ENCODE measurements around the gene KLF12. TPM values are rescaled to one million over a fixed set of nuclear protein-coding genes. Genes with fewer than 3 reads are reported as not detected.

The KLF12 gene
- total and polyA plus RNA-seq, 9 of the 15 experiments (the other 6 are each of a cell fraction or from before 2014, with no cell fraction given) = under 0.01 to 0.07 (median 0.05) TPM; not detected in 3

DNA sequence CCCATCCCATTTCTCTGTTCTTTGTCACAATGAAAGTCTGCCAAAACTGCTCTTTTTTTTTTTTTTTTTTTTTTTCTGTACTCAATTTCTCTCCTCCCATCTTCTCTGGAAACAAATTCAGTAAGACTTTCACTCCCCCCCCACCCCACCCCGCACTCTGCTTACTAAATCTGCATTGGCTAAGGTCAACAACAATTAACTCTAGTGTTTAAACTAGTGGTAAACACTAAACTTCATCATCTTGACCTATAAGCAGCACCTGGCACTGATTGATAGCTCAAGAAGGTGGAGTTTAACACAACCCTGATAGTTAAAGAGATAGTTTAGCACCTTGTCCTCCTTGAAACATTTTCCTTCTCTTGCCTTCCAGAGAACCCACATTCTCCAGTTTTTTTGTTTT is 14.1 kb upstream of the KLF12 start (continued):
- TF ChIP-seq, protein P1, sequence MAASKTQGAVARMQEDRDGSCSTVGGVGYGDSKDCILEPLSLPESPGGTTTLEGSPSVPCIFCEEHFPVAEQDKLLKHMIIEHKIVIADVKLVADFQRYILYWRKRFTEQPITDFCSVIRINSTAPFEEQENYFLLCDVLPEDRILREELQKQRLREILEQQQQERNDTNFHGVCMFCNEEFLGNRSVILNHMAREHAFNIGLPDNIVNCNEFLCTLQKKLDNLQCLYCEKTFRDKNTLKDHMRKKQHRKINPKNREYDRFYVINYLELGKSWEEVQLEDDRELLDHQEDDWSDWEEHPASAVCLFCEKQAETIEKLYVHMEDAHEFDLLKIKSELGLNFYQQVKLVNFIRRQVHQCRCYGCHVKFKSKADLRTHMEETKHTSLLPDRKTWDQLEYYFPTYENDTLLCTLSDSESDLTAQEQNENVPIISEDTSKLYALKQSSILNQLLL (CRISPR knock-in tag; IDR thresholded peaks at IDR 0.05; ENCODE audit: borderline replicate concordance) = no peak
- TF ChIP-seq, protein P2, sequence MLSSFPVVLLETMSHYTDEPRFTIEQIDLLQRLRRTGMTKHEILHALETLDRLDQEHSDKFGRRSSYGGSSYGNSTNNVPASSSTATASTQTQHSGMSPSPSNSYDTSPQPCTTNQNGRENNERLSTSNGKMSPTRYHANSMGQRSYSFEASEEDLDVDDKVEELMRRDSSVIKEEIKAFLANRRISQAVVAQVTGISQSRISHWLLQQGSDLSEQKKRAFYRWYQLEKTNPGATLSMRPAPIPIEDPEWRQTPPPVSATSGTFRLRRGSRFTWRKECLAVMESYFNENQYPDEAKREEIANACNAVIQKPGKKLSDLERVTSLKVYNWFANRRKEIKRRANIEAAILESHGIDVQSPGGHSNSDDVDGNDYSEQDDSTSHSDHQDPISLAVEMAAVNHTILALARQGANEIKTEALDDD (IDR thresholded peaks at IDR 0.05) = no peak
- TF ChIP-seq, protein P3, sequence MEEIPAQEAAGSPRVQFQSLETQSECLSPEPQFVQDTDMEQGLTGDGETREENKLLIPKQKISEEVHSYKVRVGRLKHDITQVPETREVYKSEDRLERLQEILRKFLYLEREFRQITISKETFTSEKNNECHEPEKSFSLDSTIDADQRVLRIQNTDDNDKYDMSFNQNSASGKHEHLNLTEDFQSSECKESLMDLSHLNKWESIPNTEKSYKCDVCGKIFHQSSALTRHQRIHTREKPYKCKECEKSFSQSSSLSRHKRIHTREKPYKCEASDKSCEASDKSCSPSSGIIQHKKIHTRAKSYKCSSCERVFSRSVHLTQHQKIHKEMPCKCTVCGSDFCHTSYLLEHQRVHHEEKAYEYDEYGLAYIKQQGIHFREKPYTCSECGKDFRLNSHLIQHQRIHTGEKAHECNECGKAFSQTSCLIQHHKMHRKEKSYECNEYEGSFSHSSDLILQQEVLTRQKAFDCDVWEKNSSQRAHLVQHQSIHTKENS (CRISPR knock-in tag; IDR thresholded peaks at IDR 0.05) = no peak

DNA sequence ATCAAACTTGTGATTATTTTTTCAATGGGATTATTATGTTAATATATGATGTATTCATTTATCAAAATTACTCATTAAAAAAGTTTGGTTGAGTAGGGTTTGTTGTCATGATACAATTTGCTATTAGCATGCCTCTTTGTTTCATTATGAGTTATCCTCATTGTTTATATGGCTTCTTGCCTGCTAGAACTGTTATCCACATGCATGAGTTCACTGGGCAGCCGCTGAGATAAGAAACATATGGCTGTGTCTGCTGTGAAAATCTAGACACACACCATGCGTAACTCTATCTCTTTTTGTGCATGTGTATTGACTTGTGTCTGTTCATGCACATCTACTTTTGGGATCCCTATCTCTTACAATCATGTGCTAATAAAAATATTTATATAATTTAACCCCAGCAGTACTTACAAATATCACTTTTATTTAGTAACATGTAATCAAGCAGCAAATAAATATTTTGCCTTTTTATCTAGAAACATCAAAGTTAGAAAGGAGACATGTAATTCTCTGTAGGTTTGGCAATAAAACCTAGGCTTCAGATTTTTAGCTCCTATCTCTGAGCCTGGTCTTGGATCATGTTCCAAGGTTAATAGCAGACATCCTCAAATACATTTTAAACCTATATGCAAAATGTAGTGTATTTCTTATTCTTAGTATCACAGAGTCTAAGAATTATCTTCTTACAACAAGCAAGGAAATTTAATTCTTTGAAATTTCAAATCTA is 11.2 kb upstream of the KLF12 start:
- Histone ChIP-seq H3K36me3 (ENCODE audit: control insufficient read depth, insufficient read depth, low read length) (no peaks in the 10 kb centered on the region), H3K27ac (ENCODE audit: extremely low read depth, low read depth, low read length) (no peak overlapping the region), H3K9me3 (replicated peaks; ENCODE audit: control insufficient read depth, insufficient read depth, low read depth, low read length) (no peaks in the 10 kb centered on the region), H3K27me3 (ENCODE audit: control insufficient read depth in 2 of 2, insufficient read depth in 2 of 2, low read length in 2 of 2) (no peaks in the 10 kb centered on the region), H2AFZ (ENCODE audit: low read depth, low read length) (no peak overlapping the region), H4K20me1 (replicated peaks; ENCODE audit: control insufficient read depth, insufficient read depth, low read length) (no peaks in the 10 kb centered on the region), H3K4me2 (ENCODE audit: insufficient read depth, low read length) (no peak overlapping the region), H3K4me3 (no peak overlapping the region), H3K79me2 (ENCODE audit: control insufficient read depth, insufficient read depth, low read length) (no peaks in the 10 kb centered on the region), H3K4me1 (replicated peaks in 1 of 2; ENCODE audit: control insufficient read depth in 2 of 2, insufficient read depth in 2 of 2, low read length in 2 of 2) (no peaks in the 10 kb centered on the region), H3K9ac (ENCODE audit: insufficient read depth in 1 of 2, low read depth in 2 of 2, low read length in 2 of 2) (no peak overlapping the region), H3K9me1 (ENCODE audit: control insufficient read depth, insufficient read depth, low read length) (no peaks in the 10 kb centered on the region)
- FAIRE-seq (no peak), DNase-seq (ENCODE audit: extremely low read depth in 1 of 4, low spot score in 3 of 4) (no peak), ATAC-seq (no peak)
- in situ Hi-C loops (cut with MboI) = no loop called here
- intact Hi-C loops (cut with micrococcal nuclease) = no loop called here
- BruUV-seq (replicated peaks) = no TSS peak
- ChIA-PET POLR2A (no interaction called here), CTCF (ENCODE audit: low intra/inter-chr PET ratio) (no interaction called here)
- 0% methylated on average over 2 of the region's 2 CpGs for WGBS (ENCODE audit: insufficient coverage, low coverage, missing lambda C conversion rate)
- TF ChIP-seq, protein P4, sequence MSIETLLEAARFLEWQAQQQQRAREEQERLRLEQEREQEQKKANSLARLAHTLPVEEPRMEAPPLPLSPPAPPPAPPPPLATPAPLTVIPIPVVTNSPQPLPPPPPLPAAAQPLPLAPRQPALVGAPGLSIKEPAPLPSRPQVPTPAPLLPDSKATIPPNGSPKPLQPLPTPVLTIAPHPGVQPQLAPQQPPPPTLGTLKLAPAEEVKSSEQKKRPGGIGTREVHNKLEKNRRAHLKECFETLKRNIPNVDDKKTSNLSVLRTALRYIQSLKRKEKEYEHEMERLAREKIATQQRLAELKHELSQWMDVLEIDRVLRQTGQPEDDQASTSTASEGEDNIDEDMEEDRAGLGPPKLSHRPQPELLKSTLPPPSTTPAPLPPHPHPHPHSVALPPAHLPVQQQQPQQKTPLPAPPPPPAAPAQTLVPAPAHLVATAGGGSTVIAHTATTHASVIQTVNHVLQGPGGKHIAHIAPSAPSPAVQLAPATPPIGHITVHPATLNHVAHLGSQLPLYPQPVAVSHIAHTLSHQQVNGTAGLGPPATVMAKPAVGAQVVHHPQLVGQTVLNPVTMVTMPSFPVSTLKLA (conservative IDR thresholded peaks at IDR 0.05) = no peak
- TF ChIP-seq ZBTB17 (CRISPR knock-in tag; IDR thresholded peaks at IDR 0.05) (no peak), ZNF696 (CRISPR knock-in tag; conservative IDR thresholded peaks at IDR 0.05) (no peak), FOXK2 (conservative IDR thresholded peaks at IDR 0.05 in 1 of 2, IDR thresholded peaks at IDR 0.05 in 1 of 2; ENCODE audit: low read depth in 2 of 2) (no peak), SP1 (CRISPR knock-in tag; IDR thresholded peaks at IDR 0.05) (no peak), ZC3H4 (CRISPR knock-in tag; IDR thresholded peaks at IDR 0.05; ENCODE audit: borderline replicate concordance) (no peak), RUNX1 (IDR thresholded peaks at IDR 0.05; ENCODE audit: low read depth) (no peak), NR2C2 (CRISPR knock-in tag; IDR thresholded peaks at IDR 0.05) (no peak), NR2C2 (tag; IDR thresholded peaks at IDR 0.05) (no peak), ZNF140 (CRISPR knock-in tag; IDR thresholded peaks at IDR 0.05) (no peak), ZNF76 (CRISPR knock-in tag; IDR thresholded peaks at IDR 0.05; ENCODE audit: borderline replicate concordance) (no peak)
- TF ChIP-seq, protein P5, sequence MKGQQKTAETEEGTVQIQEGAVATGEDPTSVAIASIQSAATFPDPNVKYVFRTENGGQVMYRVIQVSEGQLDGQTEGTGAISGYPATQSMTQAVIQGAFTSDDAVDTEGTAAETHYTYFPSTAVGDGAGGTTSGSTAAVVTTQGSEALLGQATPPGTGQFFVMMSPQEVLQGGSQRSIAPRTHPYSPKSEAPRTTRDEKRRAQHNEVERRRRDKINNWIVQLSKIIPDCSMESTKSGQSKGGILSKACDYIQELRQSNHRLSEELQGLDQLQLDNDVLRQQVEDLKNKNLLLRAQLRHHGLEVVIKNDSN (CRISPR knock-in tag; IDR thresholded peaks at IDR 0.05) = no peak
